ENCODE data around the gene CTDP1. TPM values are rescaled to one million over a fixed set of nuclear protein-coding genes. Genes with fewer than 3 reads are reported as not detected.

Gene CTDP1
- total and polyA plus RNA-seq, 2 experiments from 2014 or later, result 20.4 to 20.6 TPM

DNA sequence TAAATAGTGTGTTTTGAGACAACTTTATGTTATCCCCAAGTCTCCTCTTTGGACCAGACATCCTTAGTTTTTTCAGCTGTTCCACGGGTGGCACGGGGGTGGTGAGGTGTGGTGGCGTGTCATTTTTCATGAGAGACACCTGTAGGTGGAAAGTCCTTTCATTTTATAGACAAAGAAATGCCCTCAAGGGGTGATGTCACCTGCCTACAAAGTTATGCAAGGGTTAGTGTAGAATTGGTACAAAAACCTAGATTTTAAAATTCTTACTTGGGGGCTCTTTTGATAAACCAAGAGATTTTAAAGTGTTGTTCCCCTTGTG lies 15.3 kb downstream of the CTDP1 start:
- Histone ChIP-seq H3K4me2 (no peak overlapping the region), H3K9me2 (replicated peaks; ENCODE audit: insufficient read depth) (no peaks in the 10 kb centered on the region), H3K27me3 (no peaks in the 10 kb centered on the region), H3K9me3 (ENCODE audit: low read depth) (no peaks in the 10 kb centered on the region), H4K20me1 (ENCODE audit: insufficient read depth, poor library complexity, severe bottlenecking) (peaks cover 19% of the 10 kb centered on the region), H3K4me1 (ENCODE audit: insufficient read depth) (peaks cover 10% of the 10 kb centered on the region), H3K27ac (peak overlapping the region; percentile 48), H2AFZ (no peak overlapping the region), H3K36me3 (replicated peaks; ENCODE audit: insufficient read depth, low read depth) (no peaks in the 10 kb centered on the region), H3K4me3 (no peak overlapping the region), H3K79me2 (peaks cover 33% of the 10 kb centered on the region)
- no peak for DNase-seq (ENCODE audit: low spot score)
- TF ChIP-seq, protein P1, sequence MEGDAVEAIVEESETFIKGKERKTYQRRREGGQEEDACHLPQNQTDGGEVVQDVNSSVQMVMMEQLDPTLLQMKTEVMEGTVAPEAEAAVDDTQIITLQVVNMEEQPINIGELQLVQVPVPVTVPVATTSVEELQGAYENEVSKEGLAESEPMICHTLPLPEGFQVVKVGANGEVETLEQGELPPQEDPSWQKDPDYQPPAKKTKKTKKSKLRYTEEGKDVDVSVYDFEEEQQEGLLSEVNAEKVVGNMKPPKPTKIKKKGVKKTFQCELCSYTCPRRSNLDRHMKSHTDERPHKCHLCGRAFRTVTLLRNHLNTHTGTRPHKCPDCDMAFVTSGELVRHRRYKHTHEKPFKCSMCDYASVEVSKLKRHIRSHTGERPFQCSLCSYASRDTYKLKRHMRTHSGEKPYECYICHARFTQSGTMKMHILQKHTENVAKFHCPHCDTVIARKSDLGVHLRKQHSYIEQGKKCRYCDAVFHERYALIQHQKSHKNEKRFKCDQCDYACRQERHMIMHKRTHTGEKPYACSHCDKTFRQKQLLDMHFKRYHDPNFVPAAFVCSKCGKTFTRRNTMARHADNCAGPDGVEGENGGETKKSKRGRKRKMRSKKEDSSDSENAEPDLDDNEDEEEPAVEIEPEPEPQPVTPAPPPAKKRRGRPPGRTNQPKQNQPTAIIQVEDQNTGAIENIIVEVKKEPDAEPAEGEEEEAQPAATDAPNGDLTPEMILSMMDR (IDR thresholded peaks at IDR 0.05; ENCODE audit: poor library complexity), result no peak
- TF ChIP-seq EZH2phosphoT487 (IDR thresholded peaks at IDR 0.05; ENCODE audit: low read depth, severe bottlenecking, unreplicated experiment) (no peak), EZH2 (IDR thresholded peaks at IDR 0.05; ENCODE audit: borderline replicate concordance) (no peak)
- WGBS (ENCODE audit: low lambda C conversion rate, missing lambda C conversion rate), result 72% methylated on average over 3 of the region's 3 CpGs

DNA sequence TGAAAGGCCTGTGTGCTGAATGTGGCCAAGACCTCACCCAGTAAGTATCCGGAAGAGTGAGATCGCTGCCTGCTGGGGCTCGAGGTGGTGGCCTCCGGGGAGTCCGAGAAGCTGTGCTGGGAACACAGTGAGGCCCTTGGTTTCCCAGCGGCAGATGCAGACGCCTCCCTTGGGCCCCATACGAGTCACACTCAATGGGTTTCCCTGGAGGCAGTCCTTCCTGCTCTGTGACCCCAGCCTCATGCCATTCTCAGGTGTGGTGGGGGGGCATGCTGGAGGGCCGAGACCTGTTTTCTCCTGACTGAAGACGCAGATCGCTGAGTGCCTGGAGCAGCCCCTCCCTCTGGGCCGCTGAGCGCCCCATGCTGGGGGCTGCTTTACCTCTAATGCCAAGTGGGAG lies 15.7 kb downstream of the CTDP1 start:
- peaks cover 10% of the 10 kb centered on the region for H3K4me1 ChIP-seq (ENCODE audit: insufficient read depth)
- DNase-seq (ENCODE audit: low spot score), result peak; percentile 30
- H3K4me2 ChIP-seq, result no peak overlapping the region
- peaks cover 15% of the 10 kb centered on the region for H4K20me1 ChIP-seq (ENCODE audit: insufficient read depth, poor library complexity, severe bottlenecking)
- no peaks in the 10 kb centered on the region for H3K9me2 ChIP-seq (replicated peaks; ENCODE audit: insufficient read depth)
- H3K27me3 ChIP-seq, result no peaks in the 10 kb centered on the region
- no peak overlapping the region for H2AFZ ChIP-seq
- 81% methylated on average over 13 of the region's 13 CpGs for WGBS (ENCODE audit: low lambda C conversion rate, missing lambda C conversion rate)
- no peak overlapping the region for H3K4me3 ChIP-seq
- H3K27ac ChIP-seq, result peak overlapping the region; percentile 48
- TF ChIP-seq EZH2 (IDR thresholded peaks at IDR 0.05; ENCODE audit: borderline replicate concordance), result no peak
- TF ChIP-seq, protein P1 (IDR thresholded peaks at IDR 0.05; ENCODE audit: poor library complexity), result no peak
- TF ChIP-seq EZH2phosphoT487 (IDR thresholded peaks at IDR 0.05; ENCODE audit: low read depth, severe bottlenecking, unreplicated experiment), result no peak
- no peaks in the 10 kb centered on the region for H3K36me3 ChIP-seq (replicated peaks; ENCODE audit: insufficient read depth, low read depth)
- H3K79me2 ChIP-seq, result peaks cover 29% of the 10 kb centered on the region
- no peaks in the 10 kb centered on the region for H3K9me3 ChIP-seq (ENCODE audit: low read depth)

DNA sequence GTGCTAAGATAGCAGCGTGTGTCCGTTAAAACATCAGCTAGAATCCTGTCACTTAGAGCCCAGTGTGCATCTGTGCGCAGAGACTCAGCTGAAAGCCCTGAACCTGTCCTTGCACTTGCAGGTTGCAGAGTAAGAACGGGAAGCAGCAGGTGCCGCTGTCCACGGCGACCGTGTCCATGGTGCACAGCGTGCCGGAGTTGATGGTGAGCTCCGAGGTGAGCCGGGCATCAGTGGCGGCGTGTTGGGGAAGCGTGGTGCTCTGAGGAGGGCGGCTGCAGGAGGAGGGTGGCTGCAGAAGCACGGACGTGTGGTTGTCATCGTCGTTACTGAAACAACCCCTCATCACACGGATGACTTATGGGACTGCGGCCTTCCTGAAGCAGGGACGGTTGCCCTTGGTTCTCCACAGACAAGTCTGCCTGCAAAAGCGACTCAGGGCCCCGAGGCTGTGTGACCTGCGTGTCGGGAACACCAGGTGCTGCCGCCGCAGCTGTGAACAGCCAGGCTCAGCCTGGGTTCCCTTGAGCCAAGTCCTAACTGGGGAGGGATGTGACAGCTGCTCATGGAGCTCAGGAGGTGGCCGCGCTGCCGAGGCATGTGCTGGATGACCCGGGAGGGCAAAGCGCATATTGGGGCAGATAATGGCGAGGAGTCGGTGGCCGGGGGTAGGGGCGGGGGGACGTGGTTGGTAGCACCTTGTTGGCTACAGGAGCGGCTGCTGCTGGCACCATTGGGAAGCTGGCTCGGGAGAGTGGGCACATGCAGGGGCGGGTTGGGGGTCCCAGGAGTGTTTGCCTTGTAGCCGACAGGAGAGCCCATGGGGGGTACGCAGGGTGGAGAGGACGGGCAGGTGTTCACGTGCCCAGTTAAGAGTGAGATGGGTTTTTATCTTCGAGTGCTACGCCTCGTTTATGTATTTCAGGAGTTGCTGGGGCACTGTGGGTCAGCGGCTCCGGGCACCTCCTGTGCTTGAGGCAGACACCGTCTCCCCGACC lies 16.6 kb downstream of the CTDP1 start:
- H4K20me1 ChIP-seq (ENCODE audit: insufficient read depth, poor library complexity, severe bottlenecking), result peaks cover 15% of the 10 kb centered on the region
- peaks cover 20% of the 10 kb centered on the region for H3K79me2 ChIP-seq
- H3K36me3 ChIP-seq (replicated peaks; ENCODE audit: insufficient read depth, low read depth), result no peaks in the 10 kb centered on the region
- H3K27ac ChIP-seq, result no peak overlapping the region
- H3K9me3 ChIP-seq (ENCODE audit: low read depth), result no peaks in the 10 kb centered on the region
- TF ChIP-seq, protein P1 (IDR thresholded peaks at IDR 0.05; ENCODE audit: poor library complexity), result no peak
- no peak for TF ChIP-seq EZH2phosphoT487 (IDR thresholded peaks at IDR 0.05; ENCODE audit: low read depth, severe bottlenecking, unreplicated experiment)
- no peak for TF ChIP-seq EZH2 (IDR thresholded peaks at IDR 0.05; ENCODE audit: borderline replicate concordance)
- H3K4me1 ChIP-seq (ENCODE audit: insufficient read depth), result peaks cover 10% of the 10 kb centered on the region
- H3K27me3 ChIP-seq, result no peaks in the 10 kb centered on the region
- no peak overlapping the region for H3K4me2 ChIP-seq
- 93% methylated on average over 46 of the region's 53 CpGs for WGBS (ENCODE audit: low lambda C conversion rate, missing lambda C conversion rate)
- no peak overlapping the region for H3K4me3 ChIP-seq
- no peak for DNase-seq (ENCODE audit: low spot score)
- H3K9me2 ChIP-seq (replicated peaks; ENCODE audit: insufficient read depth), result no peaks in the 10 kb centered on the region
- H2AFZ ChIP-seq, result no peak overlapping the region

All from hepatocyte (in vitro differentiated cells).